Osteocyte (in vitro differentiated cells): ENCODE data around the gene COPS3. TPM values are rescaled to one million over a fixed set of nuclear protein-coding genes. Genes with fewer than 3 reads are reported as not detected.

ENCODE experiments used
- DNase-seq: peaks from one replicate; pipeline ENCODE4 v3.0.0; 2021; ENCODE audit warnings: mixed read lengths; ENCODE audit not compliant: unreplicated experiment; ENCODE audit errors: extremely low spot score
- H3K27ac Mint-ChIP-seq: one replicate; pipeline ENCODE4 v1.8.0; 2021; ENCODE audit warnings: mild to moderate bottlenecking, mixed read lengths; ENCODE audit not compliant: unreplicated experiment
- H3K27me3 Mint-ChIP-seq: one replicate; pipeline ENCODE4 v1.8.0; 2021; ENCODE audit warnings: mixed read lengths; ENCODE audit not compliant: unreplicated experiment
- H3K36me3 Mint-ChIP-seq: one replicate; pipeline ENCODE4 v1.8.0; 2021; ENCODE audit warnings: mixed read lengths; ENCODE audit not compliant: unreplicated experiment
- H3K4me1 Mint-ChIP-seq: one replicate; pipeline ENCODE4 v1.8.0; 2021; ENCODE audit warnings: mixed read lengths; ENCODE audit not compliant: unreplicated experiment
- H3K4me3 Mint-ChIP-seq: one replicate; pipeline ENCODE4 v1.8.0; 2021; ENCODE audit warnings: mild to moderate bottlenecking, moderate library complexity, mixed read lengths; ENCODE audit not compliant: unreplicated experiment
- H3K9me3 Mint-ChIP-seq: one replicate; pipeline ENCODE4 v1.8.0; 2021; ENCODE audit warnings: mixed read lengths; ENCODE audit not compliant: unreplicated experiment
- CTCF ChIP-seq: fragments of 200-600 bp; sonication (generic); IDR thresholded peaks from 2 replicates; pipeline ENCODE4 v1.5.0; 2021; ENCODE audit warnings: antibody characterized with exemption, mild to moderate bottlenecking, moderate library complexity
- total RNA-seq: library from RNA; stranded (reverse); gene quantifications from 2 replicates; pipeline ENCODE4 v1.2.1, GENCODE V29; 2021

COPS3 gene
- total RNA-seq, 1 donor from 2014 or later = 55.9 TPM

DNA sequence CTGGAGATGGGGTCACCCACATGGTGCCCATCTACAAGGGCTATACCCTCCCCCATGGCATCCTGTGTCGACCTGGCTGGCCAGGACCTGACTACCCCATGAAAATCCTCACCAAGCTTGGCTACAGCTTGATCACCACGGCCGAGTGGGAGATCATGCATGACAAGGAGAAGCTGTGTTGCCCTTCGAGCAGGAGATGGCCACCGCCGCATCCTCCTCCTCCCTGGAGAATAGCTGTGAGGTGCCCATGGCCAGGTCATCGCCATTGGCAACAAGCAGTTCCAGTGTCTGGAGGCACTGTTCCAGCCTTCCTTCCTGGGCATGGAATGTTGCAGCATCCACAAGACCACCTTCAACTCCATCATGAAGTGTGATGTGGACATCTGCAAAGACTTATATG, 38.8 kb downstream of the COPS3 start:
- Mint-ChIP-seq H3K27me3 (no peaks in the 10 kb centered on the region), H3K4me1 (peaks cover 13% of the 10 kb centered on the region), H3K4me3 (no peak overlapping the region), H3K27ac (no peak overlapping the region), H3K9me3 (no peaks in the 10 kb centered on the region), H3K36me3 (peaks cover 21% of the 10 kb centered on the region)
- TF ChIP-seq CTCF = no peak
- DNase-seq = no peak

- Mint-ChIP-seq H3K27me3 (no peaks in the 10 kb centered on the region), H3K27ac (no peak overlapping the region), H3K4me3 (no peak overlapping the region), H3K36me3 (peaks cover 15% of the 10 kb centered on the region), H3K4me1 (peaks cover 13% of the 10 kb centered on the region), H3K9me3 (no peaks in the 10 kb centered on the region)
- TF ChIP-seq CTCF = no peak
- no peak for DNase-seq
Measured at GRCh38 chr17:17241656-17242055, 39.4 kb downstream of the COPS3 start.

DNA sequence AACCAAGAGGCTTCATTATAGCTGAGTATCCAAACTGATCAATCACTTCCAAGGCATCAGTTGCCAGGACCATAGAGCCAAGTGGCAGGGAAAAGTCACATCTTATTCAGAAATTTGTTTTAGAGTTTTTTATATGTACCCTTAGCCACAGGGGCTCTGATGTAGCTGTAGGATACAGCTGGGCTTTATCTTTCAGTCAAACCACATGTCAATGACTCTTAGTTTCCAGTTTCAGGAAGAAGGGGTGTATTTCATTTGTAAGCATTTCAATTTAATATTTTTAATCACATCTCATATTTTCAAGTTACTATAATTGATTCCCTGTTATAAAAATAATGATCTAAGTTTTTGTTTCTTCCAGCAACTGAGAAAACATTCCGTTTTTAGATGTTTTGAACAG, 41.2 kb downstream of the COPS3 start:
- H3K4me3 Mint-ChIP-seq = no peak overlapping the region

GRCh38 chr17:17237026-17237799, 43.8 kb downstream of the COPS3 start, which contains the start of gene FLCN:
TSS of gene FLCN (minus strand) at chr17:17237168. CDS start at chr17:17228137, 9,031 bp downstream.
- Mint-ChIP-seq H3K4me3 (peak within 1 kb of the TSS; percentile 98), H3K4me1 (peaks cover 32% of the 10 kb centered on the region), H3K27ac (peak within 1 kb of the TSS; percentile 99), H3K9me3 (no peaks in the 10 kb centered on the region), H3K36me3 (peaks cover 6% of the 10 kb centered on the region), H3K27me3 (no peaks in the 10 kb centered on the region)
- DNase-seq = peak; percentile 95
- no peak for TF ChIP-seq CTCF

More for the DNA sequence above, 41.2 kb downstream of the COPS3 start:
- no peak for TF ChIP-seq CTCF
- no peaks in the 10 kb centered on the region for H3K9me3 Mint-ChIP-seq
- H3K27me3 Mint-ChIP-seq = no peaks in the 10 kb centered on the region
- DNase-seq = no peak
- H3K4me1 Mint-ChIP-seq = peaks cover 25% of the 10 kb centered on the region
- H3K27ac Mint-ChIP-seq = no peak overlapping the region
- peaks cover 6% of the 10 kb centered on the region for H3K36me3 Mint-ChIP-seq

- no peak for TF ChIP-seq CTCF
- Mint-ChIP-seq H3K9me3 (no peaks in the 10 kb centered on the region), H3K4me1 (peaks cover 35% of the 10 kb centered on the region), H3K36me3 (peaks cover 9% of the 10 kb centered on the region), H3K4me3 (peak overlapping the region; percentile 98), H3K27me3 (no peaks in the 10 kb centered on the region), H3K27ac (peak overlapping the region; percentile 99)
- no peak for DNase-seq
Measured at GRCh38 chr17:17236295-17237025, 44.6 kb downstream of the COPS3 start.
